H9 (cell line): ENCODE measurements around the gene METTL23. TPM values are rescaled to one million over a fixed set of nuclear protein-coding genes. Genes with fewer than 3 reads are reported as not detected.
"Not testable (repeated sequence)": the region's sequence is repeated elsewhere in the genome, so short reads cannot be mapped to it uniquely, and the experiment has no call there.

Experiments used
- DNase-seq: peaks from one replicate; pipeline ENCODE4 v3.0.0-alpha.2; 2017
- H2AFZ ChIP-seq: one replicate; pipeline ENCODE4 v1.6.1; 2013; ENCODE audit warnings: mild to moderate bottlenecking, low read length, control low read depth, moderate library complexity
- H2AK5ac ChIP-seq: 2 replicates; pipeline ENCODE4 v1.6.1; 2013; ENCODE audit warnings: low read length, control low read depth, mixed read lengths; ENCODE audit not compliant: insufficient read length
- H2BK120ac ChIP-seq: one replicate; pipeline ENCODE4 v1.6.1; 2013; ENCODE audit warnings: low read depth, mild to moderate bottlenecking, low read length, control low read depth, inconsistent platforms; ENCODE audit not compliant: poor library complexity, severe bottlenecking
- H2BK12ac ChIP-seq: 2 replicates; pipeline ENCODE4 v1.6.1; 2013; ENCODE audit warnings: low read length, control low read depth, mixed read lengths, low read depth; ENCODE audit not compliant: insufficient read length
- H2BK15ac ChIP-seq: 2 replicates; pipeline ENCODE4 v1.6.1; 2013; ENCODE audit warnings: low read depth, low read length, control low read depth
- H2BK20ac ChIP-seq: one replicate; pipeline ENCODE4 v1.6.1; 2013; ENCODE audit warnings: low read depth, mild to moderate bottlenecking, low read length, control low read depth, inconsistent platforms; ENCODE audit not compliant: poor library complexity, severe bottlenecking
- H2BK5ac ChIP-seq: 2 replicates; pipeline ENCODE4 v1.6.1; 2013; ENCODE audit warnings: low read length, control low read depth, mixed read lengths; ENCODE audit not compliant: insufficient read length
- H3K14ac ChIP-seq: 2 replicates; pipeline ENCODE4 v1.6.1; 2013; ENCODE audit warnings: low read length, control low read depth; ENCODE audit not compliant: insufficient read depth
- H3K18ac ChIP-seq: 2 replicates; pipeline ENCODE4 v1.6.1; 2013; ENCODE audit warnings: low read depth, mild to moderate bottlenecking, mixed read lengths, low read length, control low read depth; ENCODE audit not compliant: insufficient read length
- H3K23ac ChIP-seq: 2 replicates; pipeline ENCODE4 v1.6.1; 2013; ENCODE audit warnings: low read length, control low read depth, mixed read lengths, low read depth; ENCODE audit not compliant: insufficient read length
- H3K23me2 ChIP-seq: 2 replicates; pipeline ENCODE4 v1.6.1; 2013; ENCODE audit warnings: low read depth, mild to moderate bottlenecking, mixed read lengths, low read length, control low read depth; ENCODE audit not compliant: insufficient read length, poor library complexity, severe bottlenecking
- H3K27ac ChIP-seq: 2 replicates; pipeline ENCODE4 v1.5.1; 2013; ENCODE audit warnings: low read length, control low read depth, mixed read lengths, low read depth; ENCODE audit not compliant: insufficient read length
- H3K27me3 ChIP-seq: 2 replicates; pipeline ENCODE4 v1.6.1; 2013; ENCODE audit warnings: low read length, control low read depth, inconsistent platforms; ENCODE audit not compliant: insufficient read depth
- H3K4ac ChIP-seq: 2 replicates; pipeline ENCODE4 v1.6.1; 2013; ENCODE audit warnings: low read depth, mild to moderate bottlenecking, control low read depth, inconsistent platforms, low read length, moderate library complexity
- H3K4me1 ChIP-seq: 2 replicates; pipeline ENCODE4 v1.6.1; 2013; ENCODE audit warnings: low read length, control low read depth, inconsistent platforms; ENCODE audit not compliant: insufficient read depth
- H3K4me2 ChIP-seq: 2 replicates; pipeline ENCODE4 v1.6.1; 2013; ENCODE audit warnings: low read length, control low read depth, mixed read lengths; ENCODE audit not compliant: insufficient read length, insufficient read depth
- H3K56ac ChIP-seq: 2 replicates; pipeline ENCODE4 v1.6.1; 2013; ENCODE audit warnings: low read depth, mild to moderate bottlenecking, mixed read lengths, low read length, control low read depth; ENCODE audit not compliant: insufficient read length
- H3K79me1 ChIP-seq: 2 replicates; pipeline ENCODE4 v1.6.1; 2013; ENCODE audit warnings: low read depth, mild to moderate bottlenecking, moderate library complexity, low read length, control low read depth, inconsistent platforms; ENCODE audit not compliant: insufficient read depth, poor library complexity, severe bottlenecking
- H3K79me2 ChIP-seq: 2 replicates; pipeline ENCODE4 v1.6.1; 2013; ENCODE audit warnings: low read length, control low read depth, inconsistent platforms; ENCODE audit not compliant: insufficient read depth
- H3K9ac ChIP-seq: 2 replicates; pipeline ENCODE4 v1.6.1; 2013; ENCODE audit warnings: low read length, control low read depth, mixed read lengths; ENCODE audit not compliant: insufficient read length; ENCODE audit errors: extremely low read depth
- H3K9me3 ChIP-seq: one replicate; pipeline ENCODE4 v1.6.1; 2013; ENCODE audit warnings: low read depth, low read length, inconsistent platforms; ENCODE audit not compliant: control insufficient read depth
- H3T11ph ChIP-seq: one replicate; pipeline ENCODE4 v1.6.1; 2013; ENCODE audit warnings: mild to moderate bottlenecking, low read length, control low read depth, inconsistent platforms
- H4K20me1 ChIP-seq: one replicate; pipeline ENCODE4 v1.6.1; 2013; ENCODE audit not compliant: control insufficient read depth, insufficient read length, insufficient read depth
- H4K5ac ChIP-seq: 2 replicates; pipeline ENCODE4 v1.6.1; 2013; ENCODE audit warnings: low read depth, mild to moderate bottlenecking, mixed read lengths, low read length, control low read depth; ENCODE audit not compliant: insufficient read length
- H4K8ac ChIP-seq: replicated peaks from 2 replicates; pipeline ENCODE4 v1.6.1; 2013; ENCODE audit warnings: low read length, control low read depth, mixed read lengths, low read depth; ENCODE audit not compliant: insufficient read length
- H4K91ac ChIP-seq: 2 replicates; pipeline ENCODE4 v1.6.1; 2013; ENCODE audit warnings: low read depth, mild to moderate bottlenecking, moderate library complexity, mixed read lengths, low read length, control low read depth; ENCODE audit not compliant: insufficient read length
- H3K27ac Mint-ChIP-seq, 3 experiments: 2 replicates in 2 of 3; 3 replicates in 1 of 3; pipeline ENCODE4 v1.8.0; 2020 to 2021; ENCODE audit warnings: mixed read lengths in 3 of 3, mild to moderate bottlenecking in 1 of 3, moderate library complexity in 1 of 3
- H3K27me3 Mint-ChIP-seq: 2 replicates; pipeline ENCODE4 v1.8.0; 2021; ENCODE audit warnings: low read depth, mild to moderate bottlenecking, moderate library complexity, mixed read lengths
- H3K36me3 Mint-ChIP-seq, 3 experiments: 2 replicates in 2 of 3; 3 replicates in 1 of 3; pipeline ENCODE4 v1.8.0; 2020 to 2021; ENCODE audit warnings: low read depth in 3 of 3, mixed read lengths in 3 of 3; ENCODE audit not compliant: insufficient read depth in 1 of 3
- H3K4me1 Mint-ChIP-seq, 2 experiments: 2 replicates each; pipeline ENCODE4 v1.8.0; 2020; ENCODE audit warnings: mixed read lengths in 2 of 2
- H3K4me3 Mint-ChIP-seq, 2 experiments: 2 replicates in 1 of 2; 3 replicates in 1 of 2; pipeline ENCODE4 v1.8.0; 2020 to 2021; ENCODE audit warnings: mild to moderate bottlenecking in 2 of 2, mixed read lengths in 2 of 2, moderate library complexity in 1 of 2
- H3K9me3 Mint-ChIP-seq, 2 experiments: 2 replicates in 1 of 2; 3 replicates in 1 of 2; pipeline ENCODE4 v1.8.0; 2020; ENCODE audit warnings: mild to moderate bottlenecking in 2 of 2, mixed read lengths in 2 of 2, moderate library complexity in 1 of 2
- WGBS: extraction: QIAGEN DNeasy Blood & Tissue Kit; methylation state at CpG from one replicate; pipeline ENCODE4 v1.1.7; 2013; ENCODE audit warnings: missing lambda C conversion rate, low lambda C conversion rate, mixed read lengths; ENCODE audit not compliant: insufficient read length; ENCODE audit errors: extremely low coverage; 5-methylcytosine and 5-hydroxymethylcytosine counted together
- total RNA-seq: library from RNA; stranded (reverse); gene quantifications from 2 replicates; pipeline ENCODE4 v1.2.1, GENCODE V29; 2021
- TF ChIP-seq, protein P1 (sequence below): fragments of 200-600 bp; sonication (generic); conservative IDR thresholded peaks from 3 replicates; pipeline ENCODE4 v1.8.0; 2021; ENCODE audit warnings: antibody characterized with exemption, mild to moderate bottlenecking

The METTL23 gene
- total RNA-seq, 1 experiment from 2014 or later, result 29.9 TPM

DNA sequence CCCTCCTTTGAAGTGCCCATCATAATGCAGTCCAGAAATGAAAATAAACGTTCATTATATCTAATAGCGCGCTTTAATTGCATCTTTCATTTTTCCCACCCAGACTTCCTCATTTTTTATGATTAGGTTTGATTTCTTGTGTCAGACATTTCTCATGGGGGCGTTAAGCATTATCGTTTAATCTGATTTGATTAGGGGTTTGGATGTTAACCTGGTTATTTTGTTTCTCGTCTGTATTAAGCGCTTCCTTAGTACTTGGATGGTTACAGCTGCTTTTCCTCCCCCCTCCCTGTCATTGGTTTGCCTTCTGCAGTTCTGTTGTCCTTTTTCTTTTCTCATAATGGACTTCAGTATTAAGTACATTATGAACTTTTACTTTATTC, 11.8 kb downstream of the METTL23 start:
- Mint-ChIP-seq H3K27ac (peak overlapping the region; percentile 93 to 97 (median 94); a peak in 5 of 7 replicates), H3K9me3 (peaks cover 3 to 7% of the 10 kb centered on the region in 2 experiments; a peak in 2 of 5 replicates), H3K27me3 (peaks cover 2% of the 10 kb centered on the region), H3K4me1 (peaks cover 24 to 34% of the 10 kb centered on the region in 2 experiments), H3K36me3 (peaks cover 34 to 52% (median 37%) of the 10 kb centered on the region in 3 experiments), H3K4me3 (peak overlapping the region; percentile 95 to 99)
- Histone ChIP-seq H3T11ph (no peak overlapping the region), H2BK12ac (no peak overlapping the region), H3K27me3 (no peaks in the 10 kb centered on the region), H2AK5ac (no peak overlapping the region), H3K27ac (no peak overlapping the region), H2AFZ (no peak overlapping the region), H2BK15ac (no peak overlapping the region), H3K23me2 (no peaks in the 10 kb centered on the region), H3K14ac (no peak overlapping the region), H3K9ac (peak overlapping the region; percentile 17), H3K79me1 (no peaks in the 10 kb centered on the region), H3K23ac (no peak overlapping the region), H3K4ac (no peak overlapping the region), H4K8ac (no peak overlapping the region), H4K5ac (no peak overlapping the region), H2BK5ac (no peak overlapping the region), H4K20me1 (no peaks in the 10 kb centered on the region), H2BK20ac (no peak overlapping the region), H2BK120ac (no peak overlapping the region), H3K56ac (no peak overlapping the region), H3K18ac (no peak overlapping the region), H3K4me2 (peak overlapping the region; percentile 57), H3K79me2 (peaks cover 17% of the 10 kb centered on the region; the same call in 1 of the 2 replicates), H3K4me1 (no peaks in the 10 kb centered on the region), H3K9me3 (no peaks in the 10 kb centered on the region), H4K91ac (no peak overlapping the region)
- TF ChIP-seq, protein P1, sequence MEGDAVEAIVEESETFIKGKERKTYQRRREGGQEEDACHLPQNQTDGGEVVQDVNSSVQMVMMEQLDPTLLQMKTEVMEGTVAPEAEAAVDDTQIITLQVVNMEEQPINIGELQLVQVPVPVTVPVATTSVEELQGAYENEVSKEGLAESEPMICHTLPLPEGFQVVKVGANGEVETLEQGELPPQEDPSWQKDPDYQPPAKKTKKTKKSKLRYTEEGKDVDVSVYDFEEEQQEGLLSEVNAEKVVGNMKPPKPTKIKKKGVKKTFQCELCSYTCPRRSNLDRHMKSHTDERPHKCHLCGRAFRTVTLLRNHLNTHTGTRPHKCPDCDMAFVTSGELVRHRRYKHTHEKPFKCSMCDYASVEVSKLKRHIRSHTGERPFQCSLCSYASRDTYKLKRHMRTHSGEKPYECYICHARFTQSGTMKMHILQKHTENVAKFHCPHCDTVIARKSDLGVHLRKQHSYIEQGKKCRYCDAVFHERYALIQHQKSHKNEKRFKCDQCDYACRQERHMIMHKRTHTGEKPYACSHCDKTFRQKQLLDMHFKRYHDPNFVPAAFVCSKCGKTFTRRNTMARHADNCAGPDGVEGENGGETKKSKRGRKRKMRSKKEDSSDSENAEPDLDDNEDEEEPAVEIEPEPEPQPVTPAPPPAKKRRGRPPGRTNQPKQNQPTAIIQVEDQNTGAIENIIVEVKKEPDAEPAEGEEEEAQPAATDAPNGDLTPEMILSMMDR, result no peak
- DNase-seq, result no peak
- no CpG with 5 or more reads among the region's 7 CpGs for WGBS

DNA sequence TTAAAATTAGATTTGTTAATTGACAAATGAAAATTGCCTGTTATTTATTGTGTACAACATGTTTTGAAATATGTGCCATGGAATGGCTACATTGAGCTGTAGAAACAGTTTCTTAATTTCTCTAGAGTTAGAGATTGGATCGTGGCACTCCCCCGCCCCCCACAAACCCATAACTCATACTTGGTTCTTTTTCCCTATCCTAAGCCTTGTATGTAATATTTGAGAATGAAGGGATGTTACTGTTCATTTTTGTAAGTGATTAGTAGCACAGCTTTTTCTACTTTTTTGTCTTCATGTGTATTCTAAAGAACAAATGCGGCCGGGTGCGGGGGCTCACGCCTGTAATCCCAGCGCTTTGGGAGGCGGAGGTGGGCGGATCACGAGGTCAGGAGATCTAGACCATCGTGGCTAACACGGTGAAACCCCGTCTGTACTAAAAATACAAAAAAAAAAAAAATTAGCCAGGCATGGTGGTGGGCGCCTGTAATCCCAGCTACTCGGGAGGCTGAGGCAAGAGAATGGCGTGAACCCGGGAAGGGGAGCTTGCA, 13.0 kb downstream of the METTL23 start:
- H2AK5ac ChIP-seq, H2AFZ ChIP-seq, DNase-seq, H3K23me2 ChIP-seq, H3T11ph ChIP-seq, H4K5ac ChIP-seq, H3K27me3 ChIP-seq, H3K27me3 Mint-ChIP-seq, H3K14ac ChIP-seq, H3K9ac ChIP-seq, H3K4me1 ChIP-seq, H3K4me2 ChIP-seq, H4K91ac ChIP-seq, H2BK20ac ChIP-seq, H4K8ac ChIP-seq, H3K56ac ChIP-seq, H3K4ac ChIP-seq, H3K23ac ChIP-seq, H3K9me3 ChIP-seq, H3K9me3 Mint-ChIP-seq, H3K4me3 Mint-ChIP-seq, H3K18ac ChIP-seq, H3K27ac Mint-ChIP-seq, H2BK120ac ChIP-seq, H2BK12ac ChIP-seq, H2BK15ac ChIP-seq, H3K27ac ChIP-seq, H2BK5ac ChIP-seq, H3K79me1 ChIP-seq, H4K20me1 ChIP-seq: not testable (repeated sequence)
- peaks cover 17% of the 10 kb centered on the region; the same call in 1 of the 2 replicates for H3K79me2 ChIP-seq
- WGBS, result no CpG with 5 or more reads among the region's 17 CpGs
- peaks cover 23 to 50% (median 32%) of the 10 kb centered on the region in 3 experiments for H3K36me3 Mint-ChIP-seq
- peaks cover 14 to 23% of the 10 kb centered on the region in 2 experiments for H3K4me1 Mint-ChIP-seq
